HG03064 (cell line): ENCODE data around the gene KCTD14.
"Not testable (repeated sequence)": the region's sequence is repeated elsewhere in the genome, so short reads cannot be mapped to it uniquely, and the experiment has no call there.

ENCODE experiments used
- ATAC-seq: cut with Tn5 transposase; IDR thresholded peaks from one replicate; pipeline ENCODE4 v1.9.1; 2021; ENCODE audit warnings: low read depth; ENCODE audit not compliant: unreplicated experiment

KCTD14 gene

DNA sequence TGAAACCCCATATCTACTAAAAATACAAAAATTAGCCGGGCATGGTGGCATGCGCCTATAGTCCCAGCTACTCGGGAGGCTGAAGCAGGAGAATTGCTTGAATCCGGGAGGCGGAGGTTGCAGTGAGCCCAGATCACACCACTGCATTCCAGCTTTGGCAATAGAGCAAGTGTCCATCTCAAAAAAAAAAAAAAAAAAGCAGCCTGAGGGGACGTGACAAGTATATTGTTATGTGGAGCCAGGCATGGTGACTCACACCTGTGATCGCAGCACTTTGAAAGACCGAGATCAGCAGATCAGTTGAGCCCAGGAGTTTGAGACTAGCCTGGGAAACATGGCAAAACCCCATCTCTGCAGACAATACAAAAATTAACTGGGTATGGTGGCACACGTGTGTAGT, 5.3 kb upstream of the KCTD14 start:
- not testable (repeated sequence) for ATAC-seq

DNA sequence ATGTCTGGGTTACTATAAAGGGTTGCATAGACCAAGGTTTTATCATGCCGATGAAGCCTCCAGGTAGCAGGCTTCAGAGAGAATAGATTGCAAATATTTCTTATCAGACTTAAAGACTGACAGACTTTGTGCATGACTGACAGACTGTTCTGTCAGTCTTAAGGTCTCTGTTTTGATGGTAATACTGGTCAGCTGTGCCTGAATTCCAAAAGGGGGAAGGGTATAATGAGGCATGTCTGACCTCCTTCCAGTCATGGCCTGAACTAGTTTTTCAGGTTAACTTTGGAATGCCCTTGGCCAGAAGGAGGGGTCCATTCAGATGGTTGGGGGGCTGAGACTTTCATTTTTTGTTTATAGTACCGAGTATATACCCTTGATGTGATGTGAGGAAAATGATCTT, 4.7 kb upstream of the KCTD14 start:
- ATAC-seq, result no peak

DNA sequence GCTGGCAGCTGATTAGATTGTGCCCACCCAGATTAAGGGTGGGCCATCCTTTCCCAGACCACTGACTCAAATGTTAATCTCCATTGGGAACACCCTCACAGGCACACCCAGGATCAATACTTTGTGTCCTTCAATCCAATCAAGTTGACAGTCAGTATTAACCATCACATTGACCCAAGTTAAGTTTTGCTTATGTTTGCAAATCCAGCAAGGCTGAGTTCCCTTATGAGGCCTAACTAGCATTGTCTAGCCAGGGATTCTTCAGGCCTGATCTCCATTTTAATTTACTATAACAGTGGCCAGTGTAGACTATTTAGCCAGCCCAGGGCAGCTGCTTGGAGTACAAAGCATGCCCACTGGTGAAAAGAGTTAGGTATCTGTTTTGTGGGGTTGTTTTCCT, 2.3 kb upstream of the KCTD14 start:
- no peak for ATAC-seq

DNA sequence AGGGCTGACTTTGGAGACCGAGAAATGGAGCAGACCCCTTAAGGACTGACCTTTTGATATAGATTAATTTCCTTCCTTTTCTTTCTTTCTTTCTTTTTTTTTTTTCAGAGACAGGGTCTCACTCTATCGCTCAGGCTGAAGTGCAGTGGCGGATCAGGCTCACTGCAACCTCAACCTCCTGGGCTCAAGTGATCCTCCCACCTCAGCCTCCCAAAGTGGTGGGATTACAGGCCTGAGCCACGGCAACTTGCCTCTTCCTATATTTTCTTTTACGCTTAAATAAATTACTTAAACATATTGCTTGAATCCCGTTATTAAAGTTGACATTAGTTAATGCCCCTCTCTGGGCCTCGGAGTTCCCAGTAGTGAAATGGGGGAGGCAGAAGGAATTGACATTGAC, 350 bp upstream of the KCTD14 start:
- ATAC-seq, result no peak

DNA sequence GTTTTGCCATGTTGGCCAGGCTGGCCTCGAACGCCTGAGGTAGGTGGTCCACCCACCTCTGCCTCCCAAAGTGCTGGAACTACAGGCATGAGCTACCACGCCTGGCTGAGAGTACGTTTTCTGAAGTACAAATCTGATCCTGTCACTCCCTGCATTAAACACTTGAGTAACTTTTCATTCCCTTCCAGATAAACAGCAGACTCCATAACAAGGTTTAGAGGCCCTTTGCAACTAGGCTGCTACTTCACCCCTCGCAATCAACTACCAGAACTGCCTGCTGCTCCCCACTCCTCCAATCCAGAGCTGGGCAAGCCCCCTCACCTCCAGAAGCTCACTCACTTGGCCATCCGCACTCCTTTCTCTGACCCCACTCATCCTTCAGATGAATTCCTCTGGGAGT, 1.5 kb downstream of the KCTD14 start:
- no peak for ATAC-seq

DNA sequence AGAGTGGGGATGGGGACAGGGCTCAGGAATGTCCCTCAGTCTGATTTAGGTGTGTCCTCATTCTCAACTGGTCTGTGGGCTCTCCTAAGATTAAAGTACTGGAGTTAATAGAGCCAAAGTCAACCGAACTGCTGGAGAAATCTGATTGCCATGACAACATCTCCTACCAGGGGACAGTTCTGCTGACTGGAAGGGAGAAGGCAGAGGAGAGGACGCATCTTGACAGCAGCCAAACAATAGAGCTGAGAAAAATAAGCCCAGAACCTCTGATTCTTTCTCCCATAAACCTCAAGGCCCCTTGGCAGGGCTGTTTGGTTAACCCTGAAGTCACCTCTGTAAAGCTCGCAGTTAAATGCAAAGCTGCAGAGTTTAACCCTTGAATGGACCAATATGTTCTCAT, 2.8 kb downstream of the KCTD14 start:
- no peak for ATAC-seq

DNA sequence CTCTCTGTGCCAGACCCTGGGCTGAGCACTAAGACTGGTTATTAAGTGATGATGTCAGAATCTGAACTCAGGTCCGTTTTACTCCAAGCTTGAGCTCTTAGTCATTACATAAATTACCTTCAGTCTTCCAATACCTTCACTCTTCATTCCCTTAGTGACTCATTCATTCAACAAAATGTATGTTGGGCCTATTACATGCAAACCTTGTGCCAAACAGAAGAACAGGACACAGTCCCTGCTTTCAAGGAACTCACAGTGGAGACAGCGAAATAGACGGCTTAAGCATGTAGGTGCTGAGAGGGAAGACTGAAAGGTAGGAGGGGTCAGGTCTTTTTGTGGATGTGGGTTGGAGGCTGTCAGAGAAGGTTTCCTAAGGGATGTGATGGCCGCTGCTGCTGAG, 3.3 kb downstream of the KCTD14 start:
- ATAC-seq, result no peak

DNA sequence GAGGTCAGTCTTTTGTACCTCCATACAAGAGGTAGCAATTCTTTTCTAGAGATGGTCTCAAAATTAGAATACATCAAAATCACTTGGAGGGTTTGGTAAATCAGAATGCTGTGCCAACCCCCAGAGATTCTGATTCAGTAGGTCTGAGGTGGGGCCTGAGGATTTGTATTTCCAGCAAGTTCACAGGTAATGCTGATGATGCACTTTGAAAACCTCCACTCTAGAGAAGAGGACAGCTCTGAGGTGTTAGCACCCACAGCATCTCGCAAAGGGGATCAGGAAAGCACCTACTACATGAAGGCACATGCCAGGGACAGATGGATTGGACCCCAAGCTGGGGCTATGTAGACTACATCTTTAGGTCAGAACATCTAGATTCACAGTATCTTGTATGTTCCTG, 7.2 kb downstream of the KCTD14 start:
- ATAC-seq, result no peak

DNA sequence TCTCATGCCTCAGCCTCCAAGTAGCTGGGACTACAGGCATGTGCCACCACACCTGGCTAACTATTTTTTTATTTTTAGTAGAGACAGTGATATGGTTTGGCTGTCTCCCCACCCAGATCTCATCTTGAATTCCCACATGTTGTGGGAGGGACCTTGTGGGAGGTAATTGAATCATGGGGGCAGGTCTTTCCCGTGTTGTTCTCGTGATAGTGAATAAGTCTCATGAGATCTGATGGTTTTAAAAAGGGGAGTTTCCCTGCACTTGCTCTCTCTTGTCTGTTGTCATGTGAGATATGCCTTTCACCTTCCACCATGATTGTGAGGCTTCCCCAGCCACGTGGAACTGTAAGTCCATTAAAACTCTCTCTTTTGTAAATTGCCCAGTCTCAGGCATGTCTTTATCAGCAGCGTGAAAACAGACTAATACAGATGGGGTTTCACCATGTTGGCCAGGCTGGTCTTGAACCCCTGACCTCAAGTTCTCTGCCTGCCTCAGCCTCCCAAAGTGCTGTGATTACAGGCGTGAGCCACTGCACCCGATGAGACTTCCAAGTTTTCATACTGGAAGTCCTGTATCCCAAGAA, 8.0 kb downstream of the KCTD14 start:
- ATAC-seq, result not testable (repeated sequence)

DNA sequence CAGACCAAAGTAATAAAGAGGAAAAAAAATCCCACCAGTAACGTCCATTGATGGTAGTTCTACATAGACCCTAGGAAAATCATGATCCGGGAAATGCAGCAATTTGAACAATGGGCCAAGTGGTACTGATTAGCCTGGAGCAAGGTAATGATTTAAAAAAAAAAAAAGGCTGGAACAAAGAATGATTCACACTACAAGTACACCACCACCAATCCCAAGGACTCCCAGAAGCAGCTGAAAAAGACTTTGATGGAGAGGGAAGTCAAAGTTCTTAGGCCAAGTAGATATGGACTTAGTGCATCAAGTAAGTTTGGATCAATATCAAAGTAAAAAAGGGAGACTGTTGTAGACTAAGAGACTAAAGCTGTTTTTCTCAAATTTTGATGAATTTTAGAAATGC, 11.8 kb downstream of the KCTD14 start:
- no peak for ATAC-seq

DNA sequence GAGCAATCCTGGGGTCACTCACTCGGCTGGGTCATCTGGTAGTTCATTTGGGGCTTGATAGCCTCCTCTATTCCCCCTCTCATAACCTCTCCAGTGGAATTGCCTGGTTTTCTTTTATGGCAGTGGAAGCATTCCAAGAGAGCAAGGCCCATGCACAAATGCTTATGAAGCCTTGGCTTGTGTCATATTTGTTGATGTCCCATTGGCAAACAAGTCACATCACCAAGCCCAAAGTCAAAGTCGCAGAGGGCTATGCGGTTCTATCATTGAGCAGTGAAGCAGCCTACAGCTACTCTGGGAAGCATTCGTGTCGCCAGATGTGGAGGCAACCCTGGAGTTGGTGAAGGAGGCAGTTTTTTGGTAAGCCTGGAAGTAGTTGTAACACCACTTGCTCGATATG, 12.3 kb downstream of the KCTD14 start:
- ATAC-seq, result no peak

DNA sequence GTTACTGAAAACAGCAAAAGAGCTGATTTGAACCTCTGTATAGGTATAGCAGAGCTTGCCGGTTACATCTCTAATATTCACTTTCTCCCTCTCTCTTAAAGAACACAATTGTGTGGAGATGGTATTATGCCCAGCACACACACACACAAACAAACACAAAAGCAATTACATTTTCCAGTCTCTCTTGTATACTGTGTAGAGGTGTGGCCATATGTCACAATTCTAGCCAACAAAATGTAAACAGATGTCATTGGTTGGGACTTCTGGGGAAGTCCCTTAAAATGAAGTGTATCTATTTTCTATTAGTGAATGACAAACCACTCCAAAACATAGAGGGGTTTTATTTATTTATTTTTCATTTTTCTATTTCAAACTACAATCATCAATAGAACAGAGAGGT, 12.8 kb downstream of the KCTD14 start:
- ATAC-seq, result no peak

DNA sequence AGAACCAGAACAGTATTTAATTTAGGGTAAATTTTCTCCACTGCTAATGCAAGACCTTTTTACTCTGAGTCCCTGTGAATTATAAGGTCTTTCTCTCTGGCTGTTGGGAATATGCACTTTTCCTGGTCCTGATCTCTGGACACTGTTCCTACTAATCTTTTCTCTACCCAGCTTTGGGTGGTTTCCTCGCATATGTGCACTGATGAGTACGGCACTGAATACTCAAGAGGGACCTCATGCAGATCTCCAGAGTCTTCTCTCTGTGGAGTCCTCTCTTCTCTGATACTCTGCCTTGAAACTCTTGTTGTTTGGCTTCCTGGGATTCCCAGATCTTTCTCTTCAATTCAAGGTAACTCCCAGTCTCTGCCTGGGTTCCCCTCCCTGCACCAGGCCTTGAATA, 14.0 kb downstream of the KCTD14 start:
- ATAC-seq, result no peak

DNA sequence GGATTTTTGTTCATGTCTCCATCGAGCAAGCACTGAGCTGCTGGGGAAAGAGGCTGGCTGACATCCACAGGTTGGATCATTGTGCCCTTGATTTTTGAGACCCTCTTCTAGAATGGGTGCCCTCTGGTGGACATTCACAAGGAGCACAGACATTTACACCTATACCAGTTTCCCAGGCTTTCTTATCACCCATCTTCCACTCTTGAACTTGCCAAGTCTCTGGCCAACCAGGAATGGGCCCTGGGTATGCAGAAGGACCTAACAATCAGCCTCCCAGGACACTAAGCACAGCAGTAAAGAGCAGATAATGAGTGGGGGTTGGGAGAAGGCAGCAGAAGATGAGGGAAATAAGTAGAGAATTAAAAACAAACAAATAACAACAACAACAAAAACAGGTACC, 22.9 kb downstream of the KCTD14 start:
- no peak for ATAC-seq

DNA sequence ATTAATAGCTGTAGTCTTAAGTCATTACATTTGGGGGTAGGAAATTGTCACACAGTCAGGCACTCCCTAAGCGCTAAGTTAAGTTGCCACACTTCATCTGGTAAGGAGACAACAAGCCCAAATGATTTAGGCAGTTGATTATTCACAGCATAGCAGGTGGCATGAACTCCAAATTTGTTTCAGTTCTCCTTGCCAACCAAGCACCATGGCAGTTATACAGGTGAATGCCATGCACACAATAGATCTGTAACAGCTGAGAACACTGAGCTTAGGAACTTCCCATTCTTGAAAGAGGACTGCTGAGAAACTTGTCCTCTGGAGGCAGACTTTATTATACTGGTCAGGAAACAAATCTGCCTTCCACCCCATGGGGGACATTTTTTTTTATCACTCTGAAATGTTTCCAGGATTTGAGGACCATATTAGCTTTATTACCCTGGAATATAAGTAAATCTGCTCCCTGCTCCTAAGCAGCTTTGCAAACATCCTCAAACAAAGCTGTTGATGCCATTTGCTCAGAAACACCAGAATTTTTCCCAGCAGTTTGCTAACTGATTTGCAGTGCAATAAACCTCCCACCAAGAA, 23.5 kb downstream of the KCTD14 start:
- ATAC-seq, result no peak

DNA sequence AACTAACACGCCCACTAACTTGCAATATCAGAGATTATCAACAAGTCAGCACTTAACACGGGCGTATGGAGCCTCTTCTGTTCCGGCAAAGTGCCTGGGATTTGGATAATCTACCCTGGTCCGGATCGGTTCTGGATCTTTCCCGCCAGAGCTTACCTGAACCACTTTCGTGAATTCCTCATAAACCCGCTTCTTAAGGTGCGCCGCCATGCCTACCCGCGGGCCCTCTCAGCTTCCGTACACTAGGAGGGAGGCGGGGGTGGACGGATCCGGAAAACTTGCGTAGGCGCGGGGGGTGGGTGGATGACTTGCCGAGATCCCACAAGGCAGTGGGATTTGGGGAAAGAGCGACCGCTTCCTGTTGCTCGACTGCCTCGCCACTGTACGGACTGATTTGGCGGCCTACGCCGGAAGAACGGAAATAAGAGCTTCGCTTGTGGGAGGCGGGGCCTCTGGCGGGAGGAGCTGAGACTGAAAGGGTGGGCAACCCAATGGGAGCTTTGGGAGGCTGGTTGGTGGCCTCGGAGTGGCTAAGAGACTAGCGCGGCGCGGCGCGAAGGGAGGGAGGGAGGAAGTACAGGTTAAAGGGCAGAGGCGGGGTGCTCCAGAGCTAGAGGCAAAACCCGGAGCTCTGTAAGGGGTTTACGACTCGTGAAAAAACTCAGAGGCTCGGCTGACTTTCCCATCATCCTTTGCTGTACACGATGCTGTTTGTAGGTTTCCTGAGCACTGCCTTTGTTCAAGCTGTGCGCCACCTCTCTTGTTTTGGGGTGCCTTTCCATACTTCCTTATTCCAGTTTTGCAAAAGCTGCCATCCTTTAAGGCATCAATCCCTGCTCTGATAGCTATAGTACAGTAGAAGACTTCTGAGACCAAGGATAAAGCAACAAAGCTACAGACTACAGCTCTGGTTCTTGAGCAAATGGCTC, 28.4 kb downstream of the KCTD14 start, which contains the start of gene INTS4:
Gene INTS4, minus strand, starts transcription at position 235 of the 929 bp plus-strand sequence. Its CDS starts 25 bp downstream, at position 210.
- ATAC-seq, result peak; percentile 98

DNA sequence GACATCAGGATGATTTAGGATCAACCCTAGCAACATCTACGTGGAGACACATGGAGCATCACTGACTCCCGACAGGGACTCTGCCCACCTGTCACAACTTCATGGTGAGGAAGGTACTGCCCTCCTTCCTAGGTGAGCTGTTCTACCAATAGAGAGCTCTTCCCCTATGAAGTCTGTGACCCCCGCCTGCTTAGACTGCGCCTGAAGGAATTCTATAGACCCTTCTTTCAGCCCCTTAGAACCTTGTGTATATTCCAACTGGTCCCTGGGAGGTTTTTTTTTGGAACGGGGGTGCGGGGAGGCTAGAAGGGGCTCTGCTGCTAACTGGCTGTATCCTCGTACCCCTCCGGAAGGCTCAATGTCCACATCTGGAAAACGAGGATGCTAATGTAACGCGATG, 29.2 kb downstream of the KCTD14 start:
- ATAC-seq, result no peak

DNA sequence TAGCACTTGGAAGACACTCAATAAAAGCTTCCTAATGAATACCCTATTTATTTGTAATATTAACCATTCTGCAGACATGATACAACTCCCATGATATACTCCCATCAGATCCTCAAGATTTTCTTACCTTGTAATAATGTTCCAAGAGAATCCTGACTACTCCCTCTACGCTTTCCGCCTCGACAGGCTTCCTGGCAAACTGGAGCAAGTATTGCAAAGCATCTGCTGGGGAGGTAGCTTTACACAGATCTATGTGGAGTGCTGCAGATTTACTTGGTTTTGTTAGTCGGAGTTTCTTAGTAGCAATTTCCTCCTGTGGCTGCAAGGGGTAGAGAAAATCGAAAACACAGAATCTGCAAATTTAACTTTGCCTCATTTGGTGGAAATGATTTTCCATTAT, 32.1 kb downstream of the KCTD14 start:
- no peak for ATAC-seq

DNA sequence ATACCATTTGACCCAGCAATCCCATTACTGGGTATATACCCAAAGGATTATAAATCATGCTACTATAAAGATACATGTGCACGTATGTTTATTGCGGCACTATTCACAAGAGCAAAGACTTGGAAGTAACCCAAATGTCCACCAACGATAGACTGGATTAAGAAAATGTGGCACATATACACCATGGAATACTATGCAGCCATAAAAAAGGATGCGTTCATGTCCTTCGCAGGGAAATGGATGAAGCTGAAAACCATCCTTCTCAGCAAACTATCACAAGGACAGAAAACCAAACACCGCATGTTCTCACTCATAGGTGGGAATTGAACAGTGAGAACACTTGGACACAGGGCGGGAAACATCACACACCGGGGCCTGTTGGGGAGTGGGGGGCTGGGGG, 36.6 kb downstream of the KCTD14 start:
- ATAC-seq, result not testable (repeated sequence)

DNA sequence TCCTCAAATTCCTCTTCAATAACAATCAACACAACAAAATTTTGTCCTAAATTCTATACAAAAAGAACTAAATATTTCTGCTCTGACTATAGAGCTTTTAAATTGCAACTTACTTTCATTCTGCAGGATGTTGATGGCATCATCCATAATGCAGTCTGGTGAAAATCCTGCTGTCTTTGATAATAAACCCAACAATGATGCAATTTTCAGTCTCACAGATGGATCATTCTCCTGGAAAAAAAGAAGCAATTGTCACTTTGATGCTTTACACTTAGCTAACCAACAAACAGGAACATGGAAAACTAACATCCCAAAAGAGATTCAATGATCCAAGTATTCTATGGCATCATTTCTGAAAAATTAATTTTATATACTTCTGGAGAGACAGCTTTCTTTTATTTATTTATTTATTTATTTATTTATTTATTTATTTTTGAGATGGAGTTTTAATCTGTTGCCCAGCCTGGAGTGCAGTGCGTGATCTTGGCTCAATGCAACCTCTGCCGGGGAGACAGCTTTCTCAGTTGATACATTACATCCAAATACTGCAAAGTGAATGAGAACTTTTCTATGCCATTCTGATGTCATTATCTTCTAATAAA, 41.6 kb downstream of the KCTD14 start:
- no peak for ATAC-seq

DNA sequence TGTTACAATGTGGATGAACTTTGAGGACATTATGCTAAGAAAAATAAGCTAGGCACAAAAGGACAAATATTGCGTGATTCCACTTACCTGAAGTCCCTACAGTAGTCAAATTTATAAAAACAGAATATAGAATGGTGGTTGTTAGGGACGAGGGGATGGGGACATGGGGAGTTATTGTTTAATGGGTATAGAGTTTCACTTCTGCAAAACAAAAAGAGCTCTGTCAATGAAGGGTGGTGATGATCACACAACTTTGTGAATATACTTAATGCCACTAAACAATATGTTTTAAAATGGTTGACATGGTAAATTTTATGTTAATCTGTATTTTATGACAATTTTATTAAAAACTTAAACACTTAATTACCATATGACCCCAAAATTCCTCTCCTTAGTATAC, 54.7 kb downstream of the KCTD14 start:
- no peak for ATAC-seq
